DMS79 (cell line): ENCODE results near the gene ELMO3.
A peak's percentile ranks its signal among the peaks of the same experiment; 100 is the strongest.

ENCODE experiments used
- DNase-seq: peaks from one replicate; lab custom pipeline; 2025; lab: John Stamatoyannopoulos, UW

Gene ELMO3

DNA sequence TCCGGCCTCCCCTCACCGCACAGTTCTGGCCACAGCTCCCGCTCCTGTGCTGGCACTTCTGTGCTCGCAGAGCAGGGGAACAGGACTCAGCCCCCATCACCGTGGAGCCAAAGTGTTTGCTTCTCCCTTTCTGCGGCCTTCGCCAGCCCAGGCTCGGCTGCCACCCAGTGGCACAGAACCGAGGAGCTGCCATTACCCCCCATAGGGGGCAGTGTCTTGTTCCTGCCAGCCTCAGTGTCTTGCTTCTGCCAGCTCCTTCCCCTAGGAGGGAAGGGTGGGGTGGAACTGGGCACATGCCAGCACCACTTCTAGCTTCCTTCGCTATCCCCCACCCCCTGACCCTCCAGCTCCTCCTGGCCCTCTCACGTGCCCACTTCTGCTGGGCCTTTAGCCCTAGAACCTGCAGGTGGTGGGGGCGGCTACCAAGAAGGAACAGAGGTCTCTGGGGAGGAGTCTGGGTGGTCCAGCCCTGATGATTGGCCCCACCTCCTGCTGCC lies 645 bp upstream of the ELMO3 start:
- DNase-seq, result peak; percentile 82

DNA sequence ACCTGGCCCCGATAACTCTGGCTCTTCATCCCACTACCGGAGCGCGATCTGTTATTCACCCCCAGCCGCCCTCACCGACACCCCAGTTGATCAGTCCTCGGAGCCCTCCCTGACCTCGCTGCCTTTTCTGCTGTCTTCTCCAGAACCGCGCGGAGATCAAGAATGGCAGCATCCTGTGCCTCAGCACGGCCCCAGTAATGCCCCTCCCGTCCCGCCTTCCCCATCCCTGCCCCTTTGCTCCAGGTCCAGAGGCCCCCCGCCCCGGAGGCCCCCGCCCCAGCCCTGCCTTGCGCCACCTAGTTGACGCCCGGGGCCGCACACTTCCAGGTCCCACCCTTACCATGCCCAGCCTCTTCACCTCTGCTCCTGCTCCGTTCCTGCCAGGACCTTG lies 872 bp downstream of the ELMO3 start:
- no peak for DNase-seq

DNA sequence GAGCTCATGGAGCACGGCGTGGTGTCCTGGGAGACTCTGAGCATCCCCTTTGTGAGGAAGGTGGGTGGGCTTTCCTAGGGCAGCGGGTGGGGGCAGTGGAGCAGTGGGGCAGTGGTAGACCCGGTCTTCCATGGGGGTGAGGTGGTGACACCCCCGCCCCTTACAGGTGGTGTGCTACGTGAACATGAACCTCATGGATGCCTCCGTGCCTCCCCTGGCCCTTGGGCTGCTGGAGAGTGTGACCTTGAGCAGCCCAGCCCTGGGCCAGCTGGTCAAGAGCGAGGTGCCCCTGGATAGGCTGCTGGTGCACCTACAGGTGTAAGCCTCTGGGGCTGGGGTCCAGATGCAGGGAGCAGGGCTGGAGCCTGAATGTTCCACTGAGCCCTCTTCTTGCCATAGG lies 1.6 kb downstream of the ELMO3 start:
- no peak for DNase-seq

DNA sequence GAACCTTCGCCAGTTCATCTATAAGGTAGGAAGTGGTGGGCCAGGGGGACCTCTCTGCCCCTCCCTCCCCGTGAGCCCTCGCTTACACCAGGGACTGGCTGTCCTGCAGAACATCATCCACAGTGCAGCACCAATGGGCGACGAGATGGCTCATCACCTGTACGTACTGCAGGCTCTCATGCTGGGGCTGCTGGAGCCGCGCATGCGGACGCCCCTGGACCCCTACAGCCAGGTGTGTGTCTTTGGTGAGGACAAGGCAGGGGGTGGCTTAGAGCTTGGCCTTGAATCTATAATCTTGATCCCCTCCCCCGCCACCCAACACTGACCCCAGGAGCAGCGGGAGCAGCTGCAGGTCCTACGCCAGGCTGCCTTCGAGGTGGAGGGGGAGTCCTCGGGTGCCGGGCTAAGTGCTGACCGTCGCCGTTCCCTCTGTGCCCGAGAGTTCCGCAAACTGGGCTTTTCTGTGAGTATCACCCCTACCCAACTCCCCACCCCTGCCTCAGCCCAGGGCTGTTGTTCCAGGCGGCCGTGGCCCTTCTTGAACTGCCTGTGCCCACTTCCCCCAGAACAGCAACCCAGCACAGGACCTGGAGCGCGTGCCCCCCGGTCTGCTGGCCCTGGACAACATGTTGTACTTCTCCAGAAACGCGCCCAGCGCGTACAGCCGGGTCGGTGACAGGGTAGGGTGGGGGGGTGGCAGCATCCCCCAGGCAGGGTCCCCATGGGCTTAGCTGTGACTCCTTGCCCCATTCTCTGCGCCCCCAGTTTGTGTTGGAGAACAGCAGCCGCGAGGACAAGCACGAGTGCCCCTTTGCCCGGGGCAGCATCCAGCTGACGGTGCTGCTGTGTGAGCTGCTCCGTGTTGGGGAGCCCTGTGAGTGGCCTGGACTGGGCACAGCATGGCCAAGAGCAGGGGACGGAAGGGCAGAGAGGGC lies 2.7 kb downstream of the ELMO3 start:
- DNase-seq, result no peak

DNA sequence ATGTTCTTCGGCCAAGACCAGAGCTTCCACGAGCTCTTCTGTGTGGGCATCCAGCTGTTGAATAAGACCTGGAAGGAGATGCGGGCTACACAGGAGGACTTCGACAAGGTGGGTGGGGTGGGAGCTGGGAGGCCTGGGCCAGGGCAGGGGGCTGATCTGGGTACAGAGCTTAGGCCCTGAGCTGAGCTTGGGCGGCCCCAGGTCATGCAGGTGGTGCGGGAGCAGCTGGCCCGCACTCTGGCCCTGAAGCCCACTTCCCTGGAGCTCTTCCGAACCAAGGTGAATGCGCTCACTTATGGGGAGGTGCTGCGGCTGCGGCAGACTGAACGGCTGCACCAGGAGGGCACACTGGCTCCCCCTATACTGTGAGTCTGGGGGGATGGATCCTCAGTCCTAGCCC lies 3.5 kb downstream of the ELMO3 start:
- no peak for DNase-seq

DNA sequence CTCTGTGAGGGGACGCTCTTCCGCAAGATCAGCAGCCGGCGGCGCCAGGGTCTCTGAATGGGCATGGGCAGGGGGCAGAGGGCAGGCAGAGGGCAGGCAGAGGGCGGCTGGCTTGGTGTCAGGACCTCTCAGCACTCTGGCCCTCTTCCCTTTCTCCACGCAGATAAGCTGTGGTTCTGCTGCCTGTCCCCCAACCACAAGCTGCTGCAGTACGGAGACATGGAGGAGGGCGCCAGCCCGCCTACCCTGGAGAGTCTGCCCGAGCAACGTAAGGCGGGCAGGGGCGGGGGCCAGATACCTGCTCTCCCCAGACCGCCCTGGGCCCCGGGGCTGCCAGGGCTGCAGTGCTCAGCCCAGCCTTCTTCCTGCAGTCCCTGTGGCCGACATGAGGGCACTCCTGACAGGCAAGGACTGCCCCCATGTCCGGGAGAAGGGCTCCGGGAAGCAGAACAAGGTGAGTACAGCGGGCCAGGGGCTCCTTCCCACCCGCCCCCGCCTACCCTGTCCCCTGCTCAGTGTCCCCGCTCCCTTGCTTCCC lies 4.1 kb downstream of the ELMO3 start:
- no peak for DNase-seq

DNA sequence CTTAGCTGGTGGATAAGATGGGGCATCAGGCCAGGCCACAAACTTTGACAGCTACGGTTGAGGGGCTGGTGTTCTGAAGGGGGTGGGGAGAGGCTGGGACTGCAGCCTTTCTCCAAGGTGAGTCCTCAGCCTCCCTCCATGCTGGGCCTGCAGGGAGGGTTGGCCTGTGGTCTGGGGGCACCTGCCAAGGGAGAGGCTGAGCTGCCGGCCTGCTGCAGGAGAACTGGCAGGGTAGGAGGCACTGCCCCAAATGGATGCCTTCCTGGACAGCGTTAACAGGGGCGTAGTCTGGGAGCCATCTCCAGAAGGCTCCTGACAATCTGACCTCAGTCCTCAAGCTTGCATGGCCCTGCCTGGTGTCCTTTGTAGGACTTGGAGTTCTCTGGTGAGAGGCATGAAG lies 5.1 kb downstream of the ELMO3 start:
- DNase-seq, result no peak

DNA sequence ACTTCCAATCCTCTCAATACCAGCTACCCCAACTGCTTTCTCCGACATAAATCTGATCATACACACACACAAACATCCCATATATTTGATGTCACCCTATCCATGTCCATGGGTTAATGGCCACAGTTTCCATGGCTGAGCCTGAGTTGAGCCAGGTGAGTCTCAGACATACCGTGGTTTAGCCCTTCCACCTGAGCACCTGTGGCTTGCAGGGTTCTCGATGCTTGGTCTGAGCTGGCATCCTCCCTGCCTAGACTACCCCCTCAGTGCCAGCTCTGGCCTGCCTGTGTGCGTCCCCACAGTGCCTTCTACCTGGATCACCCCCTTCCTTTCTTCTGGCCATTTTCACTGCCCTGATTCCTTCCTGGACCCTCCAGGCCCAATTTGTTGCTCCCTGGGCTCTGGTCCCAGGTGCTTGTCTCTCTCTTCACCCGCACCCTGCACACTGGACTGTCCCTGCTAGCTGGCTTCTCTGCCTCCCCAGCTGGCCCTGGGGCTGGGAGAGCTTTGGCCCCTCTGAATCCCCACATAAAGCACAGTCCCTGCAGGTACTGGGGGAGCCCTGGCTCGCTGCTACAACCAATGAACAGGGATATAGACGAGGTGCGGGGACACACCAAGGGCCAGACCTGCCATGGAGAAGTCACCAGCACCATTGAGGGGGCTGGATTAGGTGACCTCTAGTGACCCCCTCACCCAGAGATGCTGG lies 7.4 kb downstream of the ELMO3 start:
- no peak for DNase-seq

DNA sequence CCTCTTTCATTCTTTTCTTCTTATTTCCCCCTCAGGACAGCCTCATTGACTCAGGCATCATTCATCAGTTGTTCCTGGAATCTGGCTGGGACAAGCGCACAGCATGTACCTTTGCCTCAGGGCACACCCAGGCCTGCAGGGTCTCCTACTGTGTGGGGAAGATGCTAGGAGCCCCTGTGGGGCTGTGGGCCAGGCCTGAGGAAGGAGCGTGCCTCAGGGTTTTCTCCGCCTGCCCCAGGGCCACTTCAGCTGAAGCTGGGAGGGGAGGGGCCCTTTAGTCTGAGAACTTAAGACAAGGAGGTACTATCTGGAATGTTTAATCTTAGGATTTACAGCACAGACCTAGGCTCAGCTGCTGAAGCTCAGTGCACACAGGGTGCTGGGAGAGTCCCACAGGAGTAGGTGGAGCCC lies 7.9 kb downstream of the ELMO3 start:
- DNase-seq, result no peak

DNA sequence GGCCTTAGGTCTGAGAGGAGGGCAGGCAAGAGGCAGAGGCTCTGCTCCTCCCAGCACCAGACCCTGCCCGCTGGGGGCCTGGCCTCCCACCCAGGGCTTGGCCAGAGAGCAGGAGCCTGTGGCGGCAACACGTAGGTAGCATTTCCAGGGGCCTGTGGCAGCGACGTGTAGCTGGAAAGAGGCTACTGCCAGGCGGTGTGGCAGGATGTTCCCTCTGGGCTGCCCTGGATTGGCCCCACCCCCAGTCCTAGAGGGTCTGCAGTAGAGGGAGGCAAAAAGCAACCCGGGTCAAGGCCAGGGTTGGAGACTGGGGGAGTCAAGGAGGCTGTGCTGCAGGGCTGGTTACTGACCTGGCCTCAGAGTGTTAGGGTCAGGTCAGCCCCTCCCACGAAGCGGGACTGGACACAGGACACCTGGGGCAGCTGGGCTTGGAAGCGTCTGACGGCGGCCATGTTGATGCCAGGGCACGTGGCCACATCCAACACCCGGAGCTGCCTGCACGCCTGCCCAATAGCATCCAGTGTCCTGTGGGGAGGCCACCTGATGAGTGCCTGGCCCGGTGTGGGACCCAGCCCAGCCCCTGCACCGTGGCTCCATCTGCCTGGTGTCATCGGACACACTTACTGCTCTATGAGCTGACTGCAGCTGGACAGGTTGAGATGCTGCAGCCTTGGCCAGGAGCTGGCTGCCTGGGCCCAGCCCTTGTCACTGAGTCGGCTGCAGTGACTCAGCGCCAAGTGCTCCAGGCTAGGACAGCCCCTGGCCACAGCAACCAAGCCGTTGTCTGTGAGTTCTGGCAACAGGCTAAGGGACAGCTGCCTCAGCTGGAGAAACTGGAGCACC lies 8.5 kb downstream of the ELMO3 start:
- no peak for DNase-seq

DNA sequence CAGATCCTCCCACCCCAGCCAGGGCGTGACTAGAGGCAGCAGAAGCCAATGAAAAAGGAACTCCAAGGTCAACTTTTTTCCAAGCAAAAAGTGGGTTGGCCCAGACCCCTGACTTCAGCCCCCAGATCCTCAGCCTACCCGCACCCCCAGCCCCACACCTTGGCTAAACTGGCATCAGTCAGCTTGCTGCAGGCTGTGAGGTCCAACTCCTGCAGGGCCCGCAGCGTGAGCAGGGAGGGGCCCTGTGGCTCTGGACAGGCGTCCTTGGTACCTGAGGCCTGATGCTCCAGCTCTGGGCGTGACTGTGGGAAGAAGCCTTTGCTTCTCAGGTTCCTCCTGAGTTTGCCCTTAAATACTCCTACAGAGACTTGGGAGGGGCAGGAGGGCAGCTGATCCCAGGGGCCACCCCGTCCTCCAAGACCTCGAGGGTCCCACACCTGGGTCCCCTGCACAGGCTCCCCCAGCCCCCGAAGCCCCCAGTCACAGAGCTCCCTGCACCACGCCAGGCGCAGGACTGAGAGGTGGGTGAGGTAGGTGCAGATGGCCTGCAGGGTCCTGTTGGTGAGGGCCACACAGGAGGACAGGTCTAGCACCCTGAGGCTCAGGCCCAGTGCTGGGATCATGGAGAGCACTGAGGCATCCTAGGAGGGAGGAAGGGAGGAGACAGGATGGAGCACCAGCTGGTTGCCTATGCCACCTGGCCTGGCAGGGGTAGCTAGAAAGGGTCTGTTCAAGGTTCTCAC lies 9.4 kb downstream of the ELMO3 start:
- DNase-seq, result no peak

DNA sequence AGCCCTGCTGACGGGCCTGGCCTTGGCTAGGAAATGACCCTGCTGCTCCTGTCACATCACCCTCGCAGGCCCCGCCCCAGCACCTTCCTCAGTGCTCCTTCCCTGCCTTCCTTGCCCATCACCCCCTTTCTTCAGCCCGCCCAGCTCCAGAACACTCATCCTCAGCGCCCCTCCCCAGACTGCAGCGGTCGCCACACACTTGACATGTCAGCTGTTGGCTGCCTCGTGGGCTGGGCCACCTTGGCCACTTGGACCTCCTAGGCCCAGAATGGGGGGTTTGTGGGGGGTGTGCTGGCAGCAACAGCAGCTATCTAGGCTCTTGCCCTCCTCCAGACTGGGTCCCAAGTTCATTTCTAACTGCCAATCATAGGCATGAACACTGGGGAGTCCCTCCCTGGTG lies 10.6 kb downstream of the ELMO3 start:
- DNase-seq, result no peak

DNA sequence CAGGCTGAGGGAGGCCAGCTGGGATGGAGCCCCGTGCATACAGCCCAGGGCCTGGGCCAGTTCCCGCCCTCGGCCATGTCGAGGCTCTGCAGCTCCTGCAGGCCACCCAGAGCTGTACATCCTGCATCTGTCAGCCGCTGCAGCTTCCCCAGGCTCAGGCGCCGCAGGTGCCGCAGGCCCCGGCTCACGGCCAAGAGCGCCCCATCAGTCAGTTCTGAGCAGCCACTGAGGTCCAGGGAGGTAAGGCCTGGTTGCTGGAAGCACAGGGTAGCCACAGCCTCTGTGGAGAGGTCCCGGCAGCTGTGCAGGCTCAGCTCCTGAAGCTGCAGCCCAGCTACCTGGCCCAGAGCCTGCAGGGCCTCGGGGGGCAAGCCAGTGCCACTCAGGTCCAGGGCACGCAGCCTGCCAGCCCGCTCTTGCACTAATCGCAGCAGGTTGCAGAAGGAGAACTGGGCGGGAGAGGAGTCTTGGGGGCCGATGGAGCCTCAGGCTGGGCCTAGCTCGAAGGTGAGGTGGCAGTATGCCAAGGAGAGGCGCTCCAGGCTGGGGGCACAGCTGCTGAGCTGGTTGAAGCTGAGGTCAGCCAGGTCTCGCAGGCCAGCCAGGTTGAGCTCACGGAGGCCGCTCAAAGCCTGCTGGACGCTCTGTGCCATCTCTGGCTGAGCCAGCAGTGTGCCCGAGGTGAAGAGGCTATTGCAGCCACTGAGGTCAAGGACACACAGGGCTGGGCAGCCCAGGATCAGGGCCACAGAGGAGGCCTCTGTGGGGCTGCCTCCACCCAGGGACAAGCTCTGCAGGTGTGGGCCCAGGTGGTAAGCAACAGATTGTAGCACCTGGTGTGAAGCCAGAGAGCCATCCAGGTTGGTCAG lies 11.4 kb downstream of the ELMO3 start:
- DNase-seq, result no peak

DNA sequence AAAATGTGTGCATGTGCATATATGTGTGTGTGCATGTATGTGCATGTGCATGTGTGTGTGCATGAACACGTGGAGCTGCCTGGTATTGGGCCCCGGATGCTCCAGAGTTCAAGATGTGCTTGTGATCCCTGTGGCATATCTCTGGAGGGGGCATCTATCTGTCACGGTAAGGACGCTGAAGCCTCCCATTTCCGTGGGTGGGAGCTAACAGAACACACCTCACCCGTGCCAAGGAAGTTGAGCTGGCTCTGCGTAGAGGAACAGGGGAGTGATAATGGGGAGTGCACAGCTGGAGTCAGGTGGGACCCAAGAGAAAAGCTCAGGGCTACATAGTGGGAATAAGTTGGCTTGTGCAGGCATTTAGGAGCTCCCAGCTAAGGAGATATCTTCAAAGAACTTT lies 12.7 kb downstream of the ELMO3 start:
- no peak for DNase-seq

DNA sequence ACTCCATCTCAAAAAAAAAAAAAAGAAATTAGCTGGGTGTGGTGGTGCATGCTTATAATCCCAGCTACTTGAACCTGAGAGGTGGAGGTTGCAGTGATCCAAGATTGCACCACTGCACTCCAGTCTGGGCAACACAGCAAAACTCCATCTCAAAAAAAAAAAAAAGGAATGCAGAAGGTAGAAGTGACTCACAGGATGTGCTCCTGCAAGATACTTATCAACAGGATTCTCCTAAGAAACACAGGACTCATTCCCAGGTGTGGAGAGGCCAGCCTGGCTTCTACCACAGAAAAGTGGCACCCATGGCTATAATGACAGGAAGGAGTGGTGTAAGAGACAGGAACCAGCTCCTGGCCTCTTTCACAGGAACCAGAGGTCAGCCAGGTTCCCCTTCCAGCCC lies 13.8 kb downstream of the ELMO3 start:
- DNase-seq, result no peak

DNA sequence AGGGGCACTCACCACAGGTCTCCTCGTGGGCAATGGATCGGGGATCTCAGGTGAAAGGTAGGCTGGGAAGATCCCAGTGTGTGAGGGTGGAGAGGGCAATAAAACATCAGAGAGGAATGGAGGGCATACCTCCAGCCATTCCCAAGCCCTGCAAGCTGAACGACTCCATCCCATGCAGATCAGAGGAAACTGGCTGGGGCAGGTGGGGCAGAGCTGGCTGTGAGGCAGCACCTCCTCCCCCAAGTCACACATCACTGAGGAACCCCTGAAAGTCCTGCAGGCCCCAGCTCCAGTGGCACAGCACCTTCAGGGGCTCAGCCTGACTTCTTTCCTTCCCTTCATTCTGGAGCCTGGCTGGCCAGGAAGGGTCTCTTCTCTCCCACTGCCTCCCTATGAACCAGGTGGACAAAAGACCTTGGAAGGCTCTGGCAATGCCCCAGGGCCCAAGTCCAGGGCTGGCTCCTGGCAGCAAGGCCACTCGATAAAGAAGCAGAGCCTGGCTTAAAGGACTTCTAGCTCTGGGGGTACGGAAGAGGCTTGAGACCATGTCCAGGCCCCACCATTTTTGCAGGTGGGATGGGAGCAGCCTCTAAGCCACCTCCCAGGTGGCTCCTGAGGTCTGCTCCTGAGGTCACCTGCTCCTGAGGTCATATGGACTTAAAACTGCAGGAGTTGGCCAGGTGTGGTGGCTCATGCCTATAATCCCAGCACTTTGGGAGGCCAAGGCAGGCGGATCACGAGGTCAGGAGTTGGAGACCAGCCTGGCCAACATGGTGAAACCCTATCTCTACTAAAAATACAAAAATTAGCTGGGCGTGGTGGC lies 14.5 kb downstream of the ELMO3 start:
- no peak for DNase-seq

DNA sequence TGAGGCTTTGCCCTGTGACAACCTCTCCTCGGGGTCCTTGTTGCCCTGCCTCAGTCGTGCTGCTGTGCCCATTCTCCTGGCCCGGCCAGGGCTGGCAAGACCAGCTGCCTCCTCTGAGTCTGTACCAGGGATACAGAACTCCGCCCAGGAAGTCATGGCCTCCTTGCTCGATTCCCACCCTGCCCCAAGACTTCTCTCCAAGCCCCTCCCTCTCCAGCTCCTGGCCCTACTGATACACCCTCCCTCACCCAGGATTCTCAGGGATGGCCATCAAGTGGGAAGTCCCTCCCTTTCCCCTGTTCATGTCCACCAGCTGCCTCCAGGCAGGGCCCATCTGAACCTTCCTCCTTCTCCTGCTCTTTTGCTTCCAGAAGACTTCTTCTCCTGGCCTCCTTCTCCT lies 16.8 kb downstream of the ELMO3 start:
- DNase-seq, result no peak

DNA sequence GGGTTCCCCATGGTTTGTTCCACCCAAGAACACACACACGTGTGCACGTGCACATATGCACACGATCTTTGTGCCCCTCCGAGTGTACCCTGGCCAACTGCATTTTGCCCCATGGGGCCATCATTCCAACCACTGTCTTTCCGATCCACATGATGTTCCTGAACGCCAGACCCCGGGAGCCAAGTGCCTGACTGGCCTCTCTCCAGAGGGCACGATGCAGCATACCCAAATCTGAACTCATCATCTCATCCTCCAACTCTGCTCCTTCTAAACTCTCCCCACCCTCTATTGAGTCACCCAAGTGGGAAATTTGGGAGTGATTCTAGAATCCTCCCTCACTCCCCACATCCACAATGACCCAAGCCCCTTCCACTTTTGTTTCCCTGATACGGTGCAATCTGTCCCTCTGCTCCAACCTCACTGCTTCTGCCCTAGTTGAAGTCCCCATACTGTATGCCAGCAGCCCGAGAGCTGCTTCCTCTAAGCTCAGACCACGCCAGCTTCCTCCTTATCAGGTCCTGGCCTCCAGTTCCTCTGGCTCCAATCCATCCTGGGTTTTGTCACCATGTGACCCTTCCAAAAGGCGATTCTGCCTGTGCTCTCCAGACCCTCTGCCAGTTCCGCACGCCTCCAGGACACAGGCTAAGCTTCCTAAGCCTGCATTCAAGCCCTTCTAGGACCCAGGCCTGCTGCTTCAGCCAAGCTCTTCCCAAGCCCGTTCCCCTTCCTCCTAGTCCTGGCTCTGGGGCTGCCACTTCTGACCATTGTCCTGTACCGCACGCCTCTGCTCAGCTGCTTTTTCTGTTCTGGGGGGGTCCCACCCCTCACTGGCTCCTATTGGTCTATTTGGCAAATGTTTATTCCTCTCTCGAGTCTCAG lies 17.9 kb downstream of the ELMO3 start:
- DNase-seq, result no peak
